GM18505 (cell line): ENCODE measurements around the gene ZNF678.
"Not testable (repeated sequence)": the region's sequence is repeated elsewhere in the genome, so short reads cannot be mapped to it uniquely, and the experiment has no call there.

ENCODE experiments used
- ATAC-seq: cut with Tn5 transposase; IDR thresholded peaks from one replicate; pipeline ENCODE4 v1.9.1; 2021; ENCODE audit not compliant: unreplicated experiment
- POLR2A ChIP-seq: IDR thresholded peaks from 4 replicates; pipeline ENCODE4 v1.6.1; 2011; ENCODE audit warnings: borderline replicate concordance; ENCODE audit not compliant: insufficient read depth, insufficient read length; ENCODE audit errors: extremely low read depth

The ZNF678 gene

GRCh38 chr1:227654858-227655752, 91.7 kb downstream of the ZNF678 start:
- TF ChIP-seq POLR2A, result no peak
- ATAC-seq, result no peak

- no peak for TF ChIP-seq POLR2A
- ATAC-seq, result no peak
These were observed 98.1 kb downstream of the ZNF678 start for GRCh38 chr1:227661495-227661894.

DNA sequence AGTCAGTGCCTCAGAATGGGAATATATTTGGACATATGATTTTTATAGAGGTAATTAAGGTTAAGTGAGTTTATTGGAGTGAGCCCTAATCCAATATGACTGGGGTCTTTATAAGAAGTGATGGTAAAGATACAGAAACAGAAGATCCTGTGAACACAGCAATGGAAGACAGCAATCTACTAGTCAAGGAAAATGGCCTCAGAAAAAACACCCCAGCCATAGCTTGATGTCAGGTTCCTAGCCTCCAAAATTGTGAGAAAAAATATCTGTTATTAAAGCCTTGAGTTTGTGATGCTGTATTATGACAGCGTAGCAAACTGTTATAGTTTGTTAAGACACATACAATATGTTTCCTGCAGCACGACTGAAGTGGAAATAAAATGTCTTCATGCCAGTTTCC, 99.6 kb downstream of the ZNF678 start:
- no peak for ATAC-seq
- no peak for TF ChIP-seq POLR2A

DNA sequence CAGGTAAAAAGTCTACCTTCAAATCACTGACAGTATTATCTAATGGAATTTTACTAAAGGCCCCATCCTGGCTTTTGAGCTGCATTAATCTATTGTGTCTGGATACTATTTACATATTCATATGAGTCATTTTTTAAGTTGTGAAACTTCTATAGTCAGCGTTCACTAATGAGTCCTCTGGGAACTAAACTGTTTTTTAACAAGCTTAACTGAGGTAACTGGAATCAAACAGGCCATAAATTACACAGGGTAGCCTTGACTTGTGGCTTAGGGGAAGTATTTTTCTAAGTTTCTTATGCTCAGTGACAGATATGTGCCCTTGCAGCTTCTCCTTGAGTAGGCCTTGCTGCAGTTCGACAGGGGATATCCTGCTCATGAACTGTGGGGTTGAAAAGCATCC, 102.9 kb downstream of the ZNF678 start:
- ATAC-seq, result no peak

GRCh38 chr1:227673441-227673840, 110.1 kb downstream of the ZNF678 start:
- no peak for ATAC-seq
- no peak for TF ChIP-seq POLR2A

More for the DNA sequence above, 102.9 kb downstream of the ZNF678 start:
- TF ChIP-seq POLR2A, result no peak

DNA sequence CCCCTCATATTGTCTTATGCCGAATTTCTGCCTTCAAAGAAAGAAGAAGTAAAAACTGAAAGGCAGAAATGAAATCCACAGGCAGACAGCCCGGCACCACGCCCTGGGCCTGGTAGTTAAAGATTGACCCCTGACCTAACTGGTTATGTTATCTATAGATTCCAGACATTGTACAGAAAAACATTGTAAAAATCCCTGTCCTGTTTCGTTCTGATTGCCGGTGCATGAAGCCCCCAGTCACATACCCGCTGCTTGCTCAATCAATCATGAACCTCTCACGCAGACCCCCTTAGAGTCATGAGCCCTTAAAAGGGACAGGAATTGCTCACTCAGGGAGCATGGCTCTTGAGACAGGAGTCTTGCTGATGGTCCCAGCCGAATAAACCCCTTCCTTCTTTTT, 122.5 kb downstream of the ZNF678 start:
- ATAC-seq, result no peak
- no peak for TF ChIP-seq POLR2A

GRCh38 chr1:227697321-227697864, 134.0 kb downstream of the ZNF678 start:
- no peak for TF ChIP-seq POLR2A
- ATAC-seq, result no peak

GRCh38 chr1:227701631-227702030, 138.3 kb downstream of the ZNF678 start:
- ATAC-seq, result not testable (repeated sequence)

- no peak for TF ChIP-seq POLR2A
These were observed 144.5 kb downstream of the ZNF678 start for GRCh38 chr1:227707846-227708245.

GRCh38 chr1:227709451-227709850, 146.1 kb downstream of the ZNF678 start:
- TF ChIP-seq POLR2A, result no peak
- ATAC-seq, result no peak

More at GRCh38 chr1:227707846-227708245, 144.5 kb downstream of the ZNF678 start:
- no peak for ATAC-seq

GRCh38 chr1:227710474-227710873, 147.1 kb downstream of the ZNF678 start:
- ATAC-seq, result not testable (repeated sequence)

GRCh38 chr1:227712648-227713047, 149.3 kb downstream of the ZNF678 start:
- peak; percentile 87 for ATAC-seq
- no peak for TF ChIP-seq POLR2A

GRCh38 chr1:227718932-227719331, 155.6 kb downstream of the ZNF678 start:
- TF ChIP-seq POLR2A, result no peak
- no peak for ATAC-seq

- TF ChIP-seq POLR2A, result no peak
- ATAC-seq, result no peak
These were observed 160.1 kb downstream of the ZNF678 start for GRCh38 chr1:227723474-227723873.
